Panc1 (cell line): ENCODE data around the gene JAK2. TPM values are rescaled to one million over a fixed set of nuclear protein-coding genes. Genes with fewer than 3 reads are reported as not detected.

Source experiments
- ATAC-seq: fragments of 200-7000 bp; cut with Tn5 transposase; 2 replicates; pipeline ENCODE4 v1.9.1; 2020; ENCODE audit warnings: mild to moderate bottlenecking, moderate library complexity
- BruUV-seq: library from RNA; stranded (reverse); fragments of 400-500 nt; replicated peaks from 2 replicates; lab custom pipeline; 2021; lab: Mats Ljungman, UMichigan
- CTCF ChIA-PET: fragments of 300-600 bp; sonication (Branson Sonifier 250); formaldehyde crosslinking; loops from one replicate; lab custom pipeline; 2022; ENCODE audit warnings: antibody characterized with exemption; lab: Charles Lee
- POLR2A ChIA-PET: fragments of 300-600 bp; sonication (Branson Sonifier 250); formaldehyde crosslinking; loops from one replicate; lab custom pipeline; 2022; ENCODE audit warnings: antibody characterized with exemption; lab: Charles Lee
- DNase-seq: peaks from one replicate; pipeline ENCODE4 v3.0.0-alpha.2; 2010; ENCODE audit warnings: low read depth, low spot score
- H3K27ac ChIP-seq: 2 replicates; pipeline ENCODE4 v1.5.1; 2011; ENCODE audit warnings: mild to moderate bottlenecking, low read length, inconsistent platforms
- H3K27me3 ChIP-seq: fragments of 200-500 bp; sonication (Bioruptor generic); 2 replicates; pipeline ENCODE4 v1.6.0; 2014; ENCODE audit warnings: low read length, inconsistent platforms; ENCODE audit not compliant: control insufficient read depth, insufficient read depth
- H3K36me3 ChIP-seq: fragments of 200-500 bp; sonication (Bioruptor generic); 2 replicates; pipeline ENCODE4 v1.5.1; 2014; ENCODE audit warnings: inconsistent platforms, mild to moderate bottlenecking, low read length, moderate library complexity; ENCODE audit not compliant: control insufficient read depth, insufficient read depth
- H3K4me1 ChIP-seq: 2 replicates; pipeline ENCODE4 v1.5.1; 2011; ENCODE audit warnings: inconsistent platforms, mild to moderate bottlenecking, low read length, moderate library complexity; ENCODE audit not compliant: control insufficient read depth, insufficient read depth
- H3K4me3 ChIP-seq, 2 experiments: 2 replicates each; pipeline ENCODE4 v1.5.1; 2011 to 2012; ENCODE audit warnings: low read depth in 2 of 2, low read length in 2 of 2, mild to moderate bottlenecking in 2 of 2, inconsistent platforms in 1 of 2, moderate library complexity in 1 of 2
- H3K9me3 ChIP-seq: fragments of 200-500 bp; sonication (Bioruptor generic); 2 replicates; pipeline ENCODE4 v1.5.1; 2014; ENCODE audit warnings: low read depth, mild to moderate bottlenecking, inconsistent platforms, low read length, moderate library complexity; ENCODE audit not compliant: control insufficient read depth, insufficient read depth
- CTCF ChIP-seq: fragments of 450-650 bp; IDR thresholded peaks from 2 replicates; pipeline ENCODE4 v1.5.1; 2017; ENCODE audit warnings: mild to moderate bottlenecking
- POLR2AphosphoS5 ChIP-seq: IDR thresholded peaks from 2 replicates; pipeline ENCODE4 v1.6.1; 2012; ENCODE audit warnings: mild to moderate bottlenecking, low read depth, low read length, moderate library complexity
- REST ChIP-seq, 2 experiments: IDR thresholded peaks; 2 replicates each; pipeline ENCODE4 v1.6.1; 2011 to 2012; ENCODE audit warnings: low read depth in 2 of 2, control low read depth in 1 of 2, low read length in 1 of 2, mild to moderate bottlenecking in 1 of 2, moderate library complexity in 1 of 2; ENCODE audit not compliant: insufficient read depth in 1 of 2
- SIN3A ChIP-seq: IDR thresholded peaks from 2 replicates; pipeline ENCODE4 v1.6.1; 2012; ENCODE audit warnings: low read depth, mild to moderate bottlenecking, low read length, moderate library complexity, borderline replicate concordance; ENCODE audit not compliant: insufficient read depth
- TCF7L2 ChIP-seq: IDR thresholded peaks from 2 replicates; pipeline ENCODE4 v1.6.1; 2011; ENCODE audit warnings: mild to moderate bottlenecking, low read depth, low read length, inconsistent platforms
- in situ Hi-C: cut with HindIII; loops from 2 replicates; pipeline ENCODE4 v1.10.0; 2016; ENCODE audit warnings: low sequenced_read_pairs, low pct_unique_long_range_greater_than_20kb
- intact Hi-C: fragments of 100-400 bp; cut with micrococcal nuclease; formaldehyde crosslinking; loops from one replicate; pipeline ENCODE4 v1.10.0; 2022; ENCODE audit not compliant: unreplicated experiment
- total RNA-seq: library from RNA; stranded (reverse); gene quantifications from one replicate; pipeline ENCODE4 v1.2.1, GENCODE V29; 2021; ENCODE audit not compliant: unreplicated experiment

JAK2 gene
- total RNA-seq, 1 experiment from 2014 or later: 2.3 TPM

GRCh38 chr9:5040730-5041389 is 55.8 kb downstream of the JAK2 start:
- no peak for ATAC-seq
- BruUV-seq: no TSS peak
- Histone ChIP-seq H3K4me1 (no peaks in the 10 kb centered on the region), H3K4me3 (no peak overlapping the region), H3K27me3 (no peaks in the 10 kb centered on the region), H3K36me3 (no peaks in the 10 kb centered on the region), H3K9me3 (no peaks in the 10 kb centered on the region), H3K27ac (no peak overlapping the region)
- no peak for DNase-seq
- ChIA-PET POLR2A (no interaction called here), CTCF (no interaction called here)
- in situ Hi-C loops: no loop called here
- TF ChIP-seq POLR2AphosphoS5 (no peak), TCF7L2 (no peak), REST (IDR thresholded peaks at IDR 0.05; ENCODE audit: insufficient read depth in 1 of 2, low read depth in 2 of 2, low read length in 1 of 2) (no peak), CTCF (no peak), SIN3A (no peak)
- intact Hi-C loops: no loop called here

GRCh38 chr9:5041390-5042115 is 56.5 kb downstream of the JAK2 start:
- Histone ChIP-seq H3K36me3 (no peaks in the 10 kb centered on the region), H3K4me3 (no peak overlapping the region), H3K4me1 (no peaks in the 10 kb centered on the region), H3K27ac (no peak overlapping the region), H3K27me3 (no peaks in the 10 kb centered on the region), H3K9me3 (no peaks in the 10 kb centered on the region)
- BruUV-seq: no TSS peak
- TF ChIP-seq POLR2AphosphoS5: no peak
- TF ChIP-seq TCF7L2: no peak
- TF ChIP-seq REST (IDR thresholded peaks at IDR 0.05; ENCODE audit: insufficient read depth in 1 of 2, low read depth in 2 of 2, low read length in 1 of 2): no peak
- no peak for TF ChIP-seq CTCF
- in situ Hi-C loops (no loop called here), intact Hi-C loops (no loop called here)
- no peak for DNase-seq
- ATAC-seq: no peak
- POLR2A ChIA-PET: no interaction called here
- CTCF ChIA-PET: no interaction called here
